GM23338 (cell line): Measurements from ENCODE around the gene CYP24A1. TPM values are rescaled to one million over a fixed set of nuclear protein-coding genes. Genes with fewer than 3 reads are reported as not detected.

Source experiments
- ATAC-seq: fragments of 200-7000 bp; cut with Tn5 transposase; 3 replicates; pipeline ENCODE4 v1.9.1; 2020
- DNase-seq: peaks from one replicate; pipeline ENCODE4 v3.0.0-alpha.2; 2015; ENCODE audit warnings: low spot score
- H2AFZ ChIP-seq: fragments of 200-600 bp; sonication (generic); 2 replicates; pipeline ENCODE4 v1.8.0; 2016; ENCODE audit warnings: antibody characterized with exemption, mild to moderate bottlenecking, moderate library complexity
- H3F3A ChIP-seq: fragments of 200-600 bp; sonication (generic); replicated peaks from 2 replicates; pipeline ENCODE4 v1.8.0; 2017; ENCODE audit warnings: antibody characterized with exemption, mixed run types, low read depth
- H3K27ac ChIP-seq: fragments of 200-600 bp; sonication (generic); 2 replicates; pipeline ENCODE4 v1.6.1; 2016; ENCODE audit warnings: low read depth
- H3K27me3 ChIP-seq: fragments of 200-600 bp; sonication (generic); 2 replicates; pipeline ENCODE4 v1.8.0; 2016; ENCODE audit warnings: mild to moderate bottlenecking, mixed run types, moderate library complexity; ENCODE audit not compliant: insufficient read depth
- H3K36me3 ChIP-seq: fragments of 200-600 bp; sonication (generic); 2 replicates; pipeline ENCODE4 v1.8.0; 2016; ENCODE audit warnings: mild to moderate bottlenecking; ENCODE audit not compliant: insufficient read depth
- H3K4me1 ChIP-seq: fragments of 200-600 bp; sonication (generic); 2 replicates; pipeline ENCODE4 v1.8.0; 2016; ENCODE audit warnings: mild to moderate bottlenecking, moderate library complexity; ENCODE audit not compliant: insufficient read depth
- H3K4me2 ChIP-seq: fragments of 200-600 bp; sonication (generic); 2 replicates; pipeline ENCODE4 v1.7.1; 2017; ENCODE audit warnings: mixed run types
- H3K4me3 ChIP-seq: fragments of 200-600 bp; sonication (generic); 2 replicates; pipeline ENCODE4 v1.6.1; 2016; ENCODE audit warnings: mixed run types
- H3K79me2 ChIP-seq: fragments of 200-600 bp; sonication (generic); replicated peaks from 2 replicates; pipeline ENCODE4 v1.8.0; 2017; ENCODE audit warnings: mild to moderate bottlenecking; ENCODE audit not compliant: insufficient read depth
- H3K9me2 ChIP-seq: fragments of 200-600 bp; sonication (generic); 2 replicates; pipeline ENCODE4 v1.8.0; 2017; ENCODE audit not compliant: insufficient read depth
- H4K20me1 ChIP-seq: fragments of 200-600 bp; sonication (generic); replicated peaks from 2 replicates; pipeline ENCODE4 v1.8.0; 2017; ENCODE audit warnings: mild to moderate bottlenecking; ENCODE audit not compliant: insufficient read depth
- H3K27ac Mint-ChIP-seq: 2 replicates; pipeline ENCODE4 v1.8.0; 2020; ENCODE audit warnings: inconsistent platforms, mild to moderate bottlenecking, moderate library complexity, mixed read lengths
- H3K27me3 Mint-ChIP-seq: 3 replicates; pipeline ENCODE4 v1.8.0; 2022; ENCODE audit warnings: low read depth, mild to moderate bottlenecking, moderate library complexity, mixed read lengths, inconsistent platforms; ENCODE audit not compliant: insufficient read depth, poor library complexity
- H3K36me3 Mint-ChIP-seq: 3 replicates; pipeline ENCODE4 v1.8.0; 2021; ENCODE audit warnings: low read depth, mild to moderate bottlenecking, inconsistent platforms, moderate library complexity, mixed read lengths
- H3K4me1 Mint-ChIP-seq: 3 replicates; pipeline ENCODE4 v1.8.0; 2020; ENCODE audit warnings: mild to moderate bottlenecking, inconsistent platforms, mixed read lengths
- H3K4me3 Mint-ChIP-seq: 3 replicates; pipeline ENCODE4 v1.8.0; 2021; ENCODE audit warnings: moderate library complexity, mild to moderate bottlenecking, inconsistent platforms, mixed read lengths
- H3K9me3 Mint-ChIP-seq: 3 replicates; pipeline ENCODE4 v1.8.0; 2020; ENCODE audit warnings: moderate library complexity, mild to moderate bottlenecking, inconsistent platforms, mixed read lengths
- CREB1 ChIP-seq: fragments of 250-450 bp; sonication (Bioruptor Pico); IDR thresholded peaks from 2 replicates; pipeline ENCODE4 v1.5.0; 2020; ENCODE audit warnings: low read depth, mild to moderate bottlenecking, moderate library complexity
- EZH2 ChIP-seq: fragments of 200-600 bp; sonication (generic); IDR thresholded peaks from one replicate; pipeline ENCODE4 v1.8.0; 2017; ENCODE audit warnings: antibody characterized with exemption, mild to moderate bottlenecking, low read depth; ENCODE audit not compliant: unreplicated experiment
- EZH2phosphoT487 ChIP-seq: fragments of 200-600 bp; sonication (generic); IDR thresholded peaks from one replicate; pipeline ENCODE4 v1.8.1; 2018; ENCODE audit warnings: antibody characterized with exemption; ENCODE audit not compliant: unreplicated experiment
- JUNB ChIP-seq: IDR thresholded peaks from one replicate; pipeline ENCODE4 v1.6.1; 2016; ENCODE audit warnings: antibody characterized with exemption; ENCODE audit not compliant: unreplicated experiment
- polyA plus RNA-seq: library from polyadenylated mRNA; unstranded; fragments of >200 nt; fragmentation: Nextera tagmentation; extraction: Ambion mirVana; gene quantifications from 2 replicates; pipeline ENCODE4 v1.2.1, GENCODE V29; 2016
- total RNA-seq: library from RNA; depleted of rRNA; stranded (reverse); fragments of >200 nt; shearing (Covaris generic); gene quantifications from 2 replicates; pipeline ENCODE4 v1.2.3, GENCODE V29; 2014
- TF ChIP-seq, protein P1 (sequence below): IDR thresholded peaks from 2 replicates; pipeline ENCODE4 v1.6.1; 2016; ENCODE audit warnings: antibody characterized with exemption
- TF ChIP-seq, protein P2 (sequence below): IDR thresholded peaks from one replicate; pipeline ENCODE4 v1.6.1; 2018; ENCODE audit warnings: antibody characterized with exemption; ENCODE audit not compliant: unreplicated experiment

Gene CYP24A1
- total and polyA plus RNA-seq, 2 experiments from 2014 or later: 0.10 TPM; not detected in 1

DNA sequence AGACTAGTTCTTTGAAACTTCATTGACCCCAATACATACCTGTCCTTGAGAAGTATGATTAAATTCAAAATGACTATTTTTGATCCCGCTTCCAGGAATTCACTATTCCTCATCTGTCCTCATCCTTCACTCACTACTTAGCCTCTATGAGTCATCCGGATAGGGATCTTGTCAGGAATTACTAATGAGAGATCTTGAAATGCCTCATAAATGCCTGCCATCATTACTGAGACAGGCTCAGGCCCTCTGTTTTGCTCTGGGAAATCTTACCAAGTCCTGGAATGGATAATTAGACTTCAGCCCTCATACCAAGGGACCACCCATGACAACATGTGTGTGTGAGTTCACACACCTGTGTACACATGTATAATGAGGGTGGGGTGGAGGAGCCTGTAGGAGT is 2.8 kb upstream of the CYP24A1 start:
- Mint-ChIP-seq H3K27ac (no peak overlapping the region), H3K9me3 (peaks cover 3% of the 10 kb centered on the region; the same call in 1 of the 3 replicates), H3K4me3 (no peak overlapping the region), H3K36me3 (no peaks in the 10 kb centered on the region), H3K4me1 (peaks cover 14% of the 10 kb centered on the region; the same call in 2 of the 3 replicates), H3K27me3 (peaks cover 43% of the 10 kb centered on the region)
- Histone ChIP-seq H3K27ac (no peak overlapping the region), H4K20me1 (no peaks in the 10 kb centered on the region), H3K36me3 (no peaks in the 10 kb centered on the region), H3K4me3 (no peak overlapping the region), H3F3A (no peaks in the 10 kb centered on the region), H2AFZ (no peak overlapping the region), H3K79me2 (no peaks in the 10 kb centered on the region), H3K9me2 (no peaks in the 10 kb centered on the region), H3K27me3 (peaks cover 52% of the 10 kb centered on the region), H3K4me1 (peaks cover 16% of the 10 kb centered on the region), H3K4me2 (no peak overlapping the region)
- no peak for TF ChIP-seq EZH2phosphoT487
- TF ChIP-seq, protein P1, sequence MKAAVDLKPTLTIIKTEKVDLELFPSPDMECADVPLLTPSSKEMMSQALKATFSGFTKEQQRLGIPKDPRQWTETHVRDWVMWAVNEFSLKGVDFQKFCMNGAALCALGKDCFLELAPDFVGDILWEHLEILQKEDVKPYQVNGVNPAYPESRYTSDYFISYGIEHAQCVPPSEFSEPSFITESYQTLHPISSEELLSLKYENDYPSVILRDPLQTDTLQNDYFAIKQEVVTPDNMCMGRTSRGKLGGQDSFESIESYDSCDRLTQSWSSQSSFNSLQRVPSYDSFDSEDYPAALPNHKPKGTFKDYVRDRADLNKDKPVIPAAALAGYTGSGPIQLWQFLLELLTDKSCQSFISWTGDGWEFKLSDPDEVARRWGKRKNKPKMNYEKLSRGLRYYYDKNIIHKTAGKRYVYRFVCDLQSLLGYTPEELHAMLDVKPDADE: no peak
- no peak for TF ChIP-seq JUNB
- TF ChIP-seq EZH2: no peak
- TF ChIP-seq, protein P2, sequence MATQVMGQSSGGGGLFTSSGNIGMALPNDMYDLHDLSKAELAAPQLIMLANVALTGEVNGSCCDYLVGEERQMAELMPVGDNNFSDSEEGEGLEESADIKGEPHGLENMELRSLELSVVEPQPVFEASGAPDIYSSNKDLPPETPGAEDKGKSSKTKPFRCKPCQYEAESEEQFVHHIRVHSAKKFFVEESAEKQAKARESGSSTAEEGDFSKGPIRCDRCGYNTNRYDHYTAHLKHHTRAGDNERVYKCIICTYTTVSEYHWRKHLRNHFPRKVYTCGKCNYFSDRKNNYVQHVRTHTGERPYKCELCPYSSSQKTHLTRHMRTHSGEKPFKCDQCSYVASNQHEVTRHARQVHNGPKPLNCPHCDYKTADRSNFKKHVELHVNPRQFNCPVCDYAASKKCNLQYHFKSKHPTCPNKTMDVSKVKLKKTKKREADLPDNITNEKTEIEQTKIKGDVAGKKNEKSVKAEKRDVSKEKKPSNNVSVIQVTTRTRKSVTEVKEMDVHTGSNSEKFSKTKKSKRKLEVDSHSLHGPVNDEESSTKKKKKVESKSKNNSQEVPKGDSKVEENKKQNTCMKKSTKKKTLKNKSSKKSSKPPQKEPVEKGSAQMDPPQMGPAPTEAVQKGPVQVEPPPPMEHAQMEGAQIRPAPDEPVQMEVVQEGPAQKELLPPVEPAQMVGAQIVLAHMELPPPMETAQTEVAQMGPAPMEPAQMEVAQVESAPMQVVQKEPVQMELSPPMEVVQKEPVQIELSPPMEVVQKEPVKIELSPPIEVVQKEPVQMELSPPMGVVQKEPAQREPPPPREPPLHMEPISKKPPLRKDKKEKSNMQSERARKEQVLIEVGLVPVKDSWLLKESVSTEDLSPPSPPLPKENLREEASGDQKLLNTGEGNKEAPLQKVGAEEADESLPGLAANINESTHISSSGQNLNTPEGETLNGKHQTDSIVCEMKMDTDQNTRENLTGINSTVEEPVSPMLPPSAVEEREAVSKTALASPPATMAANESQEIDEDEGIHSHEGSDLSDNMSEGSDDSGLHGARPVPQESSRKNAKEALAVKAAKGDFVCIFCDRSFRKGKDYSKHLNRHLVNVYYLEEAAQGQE: no peak
- DNase-seq (no peak), ATAC-seq (no peak)

DNA sequence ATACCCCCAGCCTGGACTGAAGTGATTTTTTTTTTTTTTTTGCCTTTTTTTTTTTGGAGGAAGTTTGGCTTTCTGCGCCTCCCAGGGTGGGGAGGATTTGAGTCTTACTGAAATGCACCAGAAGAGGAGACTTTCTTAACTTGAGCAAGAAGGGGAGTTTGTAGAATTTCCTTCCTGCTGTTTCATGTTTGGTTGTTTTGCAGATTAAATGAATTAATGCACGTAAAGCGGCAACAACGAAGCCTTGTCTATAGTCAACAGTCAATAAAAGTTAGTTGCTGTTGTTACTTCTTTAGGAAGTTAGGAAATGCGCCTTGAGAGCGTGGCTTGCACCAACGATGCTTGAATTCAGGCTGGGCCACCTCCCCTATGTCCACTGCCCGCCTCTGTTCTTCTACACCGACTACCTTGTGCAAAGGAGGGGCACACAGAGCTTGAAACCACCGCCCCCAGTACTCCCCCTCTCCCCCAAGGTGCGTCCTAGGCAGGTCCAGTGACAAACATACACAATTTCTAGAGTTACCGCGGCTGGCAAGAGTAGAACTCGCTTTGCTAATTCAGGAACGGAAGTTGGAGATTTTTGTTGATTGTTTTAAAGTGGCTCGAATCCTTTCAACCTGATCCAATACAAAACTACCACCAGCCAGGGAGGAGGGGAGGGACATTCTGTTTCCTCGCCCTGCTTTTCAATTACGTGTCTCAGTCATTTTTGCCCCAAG is 830 bp upstream of the CYP24A1 start:
- H3K4me2 ChIP-seq: peak overlapping the region; percentile 95
- no peaks in the 10 kb centered on the region for H3K36me3 ChIP-seq
- peaks cover 55% of the 10 kb centered on the region for H3K27me3 Mint-ChIP-seq
- H3F3A ChIP-seq: no peaks in the 10 kb centered on the region
- H3K4me3 ChIP-seq: peak overlapping the region; percentile 54
- DNase-seq: peak; percentile 31
- H3K36me3 Mint-ChIP-seq: no peaks in the 10 kb centered on the region
- peak overlapping the region; percentile 97 for H2AFZ ChIP-seq
- H3K9me3 Mint-ChIP-seq: peaks cover 3% of the 10 kb centered on the region; the same call in 1 of the 3 replicates
- peak overlapping the region; percentile 73 for H3K4me3 Mint-ChIP-seq
- no peaks in the 10 kb centered on the region for H3K79me2 ChIP-seq
- no peaks in the 10 kb centered on the region for H4K20me1 ChIP-seq
- peaks cover 14% of the 10 kb centered on the region; the same call in 2 of the 3 replicates for H3K4me1 Mint-ChIP-seq
- no peak overlapping the region for H3K27ac ChIP-seq
- peaks cover 16% of the 10 kb centered on the region for H3K4me1 ChIP-seq
- TF ChIP-seq EZH2 (peak; percentile 69), CREB1 (CRISPR knock-in tag) (no peak)
- ATAC-seq: no peak
- no peak overlapping the region for H3K27ac Mint-ChIP-seq
- H3K27me3 ChIP-seq: peaks cover 71% of the 10 kb centered on the region
- H3K9me2 ChIP-seq: no peaks in the 10 kb centered on the region
